HG02642 (cell line): ENCODE data around the gene TRMT11.
A peak's percentile ranks its signal among the peaks of the same experiment; 100 is the strongest.

Experiments
- ATAC-seq: cut with Tn5 transposase; IDR thresholded peaks from one replicate; pipeline ENCODE4 v1.9.1; 2021; ENCODE audit warnings: mild to moderate bottlenecking; ENCODE audit not compliant: unreplicated experiment, poor library complexity

TRMT11 gene

DNA sequence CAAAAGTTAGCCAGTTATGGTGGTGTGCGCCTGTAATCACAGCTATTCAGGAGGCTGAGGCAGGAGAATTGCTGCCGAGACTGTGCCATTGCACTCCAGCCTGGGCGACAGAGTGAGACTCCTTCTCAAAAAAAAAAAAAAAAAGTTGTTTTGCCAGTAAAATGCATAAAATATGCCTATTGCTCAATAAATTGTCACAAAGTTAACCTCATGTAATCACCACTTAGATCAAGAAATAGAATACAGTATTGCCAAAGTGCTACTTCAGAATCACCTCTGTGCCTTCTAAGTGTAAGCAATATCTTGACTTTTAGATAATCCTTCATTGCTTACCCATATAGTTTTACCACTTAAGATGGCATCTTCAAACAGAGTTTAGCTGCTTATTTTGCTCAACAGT, 80.7 kb downstream of the TRMT11 start:
- no peak for ATAC-seq

- ATAC-seq: no peak
These were observed 83.1 kb downstream of the TRMT11 start for GRCh38 chr6:126069449-126069848.

DNA sequence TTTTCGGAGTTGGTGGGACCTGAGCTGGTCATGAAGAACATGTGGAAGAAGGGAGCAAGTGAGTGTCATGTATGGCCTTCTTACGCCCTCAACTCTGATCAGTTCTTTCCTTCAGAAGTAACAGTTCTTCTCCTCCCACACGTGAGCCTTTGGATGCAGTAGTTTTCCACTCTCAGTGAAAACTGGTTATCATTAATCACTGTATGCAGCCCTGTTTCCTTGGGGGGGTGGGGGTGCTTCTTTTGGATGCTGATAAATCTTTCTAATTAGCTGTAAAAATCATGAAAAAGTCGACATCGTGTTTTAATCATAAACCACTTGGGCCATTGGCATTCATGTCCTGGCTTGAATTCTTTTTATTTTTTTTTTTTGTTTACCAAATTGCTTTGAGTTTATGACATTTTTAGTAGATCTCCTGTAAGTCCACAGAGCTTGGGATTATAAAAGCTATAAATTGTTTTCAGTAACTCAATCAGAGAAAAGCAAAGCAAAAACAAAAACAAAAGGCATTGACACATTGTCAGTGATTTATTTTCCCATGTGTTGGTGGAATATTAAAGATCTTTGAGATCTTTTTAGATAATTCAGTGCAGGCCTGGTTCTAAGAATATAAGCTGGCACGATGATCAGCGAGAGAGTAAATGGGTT, 84.8 kb downstream of the TRMT11 start:
- ATAC-seq: no peak

DNA sequence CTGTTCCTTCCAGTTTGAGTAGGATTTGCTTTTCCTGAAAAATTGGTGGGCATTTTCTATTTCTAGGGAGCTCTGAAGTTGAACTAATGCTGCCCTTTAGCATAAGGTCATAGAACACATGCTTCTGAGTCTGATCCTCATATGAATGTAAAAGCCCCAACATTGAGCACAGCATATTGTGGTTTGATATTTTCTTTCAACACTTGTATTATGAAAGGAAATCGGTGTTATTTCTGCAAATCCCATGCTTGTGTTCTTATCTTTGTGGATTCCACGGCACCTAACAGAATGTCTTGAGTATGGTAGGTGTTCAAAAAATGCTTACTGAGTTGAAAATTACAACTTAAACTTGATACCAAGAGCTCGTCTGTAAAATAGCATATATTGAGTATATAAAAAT, 85.8 kb downstream of the TRMT11 start:
- ATAC-seq: no peak

DNA sequence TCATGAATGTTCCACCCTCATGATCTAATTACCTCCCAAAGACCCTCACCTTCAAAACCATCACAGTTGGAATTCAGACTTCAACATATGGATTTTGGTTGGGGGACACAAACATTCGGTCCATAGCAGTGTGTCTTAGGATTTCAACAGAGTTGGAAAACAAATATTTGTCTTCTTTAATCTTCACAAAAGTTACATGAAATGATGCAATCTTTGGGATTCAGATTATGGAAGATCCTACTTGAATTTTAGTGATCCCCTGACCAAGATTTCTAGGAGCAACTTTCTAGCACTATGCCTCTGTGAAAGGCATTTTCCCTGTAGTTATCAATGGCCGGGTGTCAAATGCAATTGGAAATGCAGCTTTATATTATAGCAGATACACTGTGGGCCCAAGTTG, 86.5 kb downstream of the TRMT11 start:
- no peak for ATAC-seq

DNA sequence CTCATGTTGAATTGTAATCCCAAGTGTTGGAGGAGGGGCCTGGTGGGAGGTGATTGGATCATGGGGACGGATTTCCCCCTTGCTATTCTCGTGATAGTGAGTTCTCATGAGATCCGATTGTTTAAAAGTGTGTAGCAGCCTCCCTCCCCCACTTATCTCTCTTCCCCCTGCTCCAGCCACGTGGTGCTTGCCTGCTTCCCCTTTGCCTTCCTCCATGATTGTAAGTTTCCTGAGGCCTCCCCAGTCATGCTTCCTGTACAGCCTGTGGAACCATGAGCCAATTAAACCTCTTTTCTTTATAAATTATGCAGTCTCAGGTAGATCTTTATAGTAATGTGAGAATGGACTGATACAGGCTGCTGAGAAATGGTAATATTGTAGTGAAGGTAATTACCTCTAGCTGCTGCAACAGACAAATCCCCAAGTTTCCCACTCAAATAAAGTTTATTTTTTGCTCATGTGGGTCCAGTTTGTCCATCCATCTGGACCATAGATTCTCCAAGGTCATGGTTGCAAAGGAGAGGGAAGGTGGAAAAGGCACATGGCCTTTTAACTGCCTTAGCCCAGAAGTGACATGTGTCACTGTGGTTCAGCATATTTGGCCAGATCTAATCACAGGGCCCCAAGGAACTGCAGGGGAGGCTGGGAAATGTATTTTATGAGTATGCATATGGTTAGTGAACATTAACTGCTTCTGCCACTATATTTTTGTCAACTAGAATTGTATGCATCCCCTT, 89.2 kb downstream of the TRMT11 start:
- no peak for ATAC-seq

- no peak for ATAC-seq
These were observed 90.8 kb downstream of the TRMT11 start for GRCh38 chr6:126076992-126077664.

DNA sequence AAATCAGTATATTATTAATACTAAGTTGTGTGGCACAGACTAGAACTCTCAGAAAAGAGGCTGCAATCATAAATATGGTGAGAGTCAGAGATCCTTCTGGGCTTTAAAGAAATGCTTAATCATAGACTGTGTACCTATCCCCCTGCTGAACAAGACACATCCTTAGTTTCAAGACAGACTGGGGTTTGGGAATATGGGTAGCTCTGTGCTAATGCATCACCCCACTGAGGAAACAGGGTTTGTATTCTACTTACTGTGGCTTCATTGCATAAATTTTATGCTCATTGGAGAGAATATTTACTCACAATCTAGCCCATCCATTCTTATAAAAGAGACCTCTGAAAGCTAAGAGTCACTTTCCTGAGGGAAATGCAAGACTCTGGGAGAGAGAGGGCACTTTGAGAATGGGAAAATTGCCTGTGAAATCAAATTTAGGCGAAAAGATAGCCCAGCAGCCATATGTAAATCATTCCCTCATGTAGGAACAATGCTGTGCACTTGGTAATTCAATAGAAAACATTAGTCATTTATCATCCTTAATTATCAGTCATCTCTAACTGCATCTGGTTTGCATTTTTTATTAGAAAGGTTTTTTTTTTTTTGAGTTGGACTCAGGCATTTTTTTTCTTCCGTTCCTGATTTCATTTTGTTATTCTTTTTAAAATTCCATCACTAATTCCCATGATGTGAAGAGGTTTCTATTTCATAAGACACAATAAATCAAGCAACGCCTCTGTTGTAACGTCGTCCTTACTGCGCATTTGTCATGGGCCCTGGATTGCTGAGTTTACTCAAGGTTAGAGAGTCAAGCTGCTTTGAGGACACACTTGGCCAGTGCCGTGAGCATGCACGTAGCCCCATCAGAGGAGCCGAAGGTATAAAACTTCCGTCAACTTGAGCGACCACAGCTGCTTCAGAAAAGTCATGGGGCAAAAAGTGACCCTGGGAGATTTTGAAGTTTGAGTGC, 91.8 kb downstream of the TRMT11 start:
- no peak for ATAC-seq

DNA sequence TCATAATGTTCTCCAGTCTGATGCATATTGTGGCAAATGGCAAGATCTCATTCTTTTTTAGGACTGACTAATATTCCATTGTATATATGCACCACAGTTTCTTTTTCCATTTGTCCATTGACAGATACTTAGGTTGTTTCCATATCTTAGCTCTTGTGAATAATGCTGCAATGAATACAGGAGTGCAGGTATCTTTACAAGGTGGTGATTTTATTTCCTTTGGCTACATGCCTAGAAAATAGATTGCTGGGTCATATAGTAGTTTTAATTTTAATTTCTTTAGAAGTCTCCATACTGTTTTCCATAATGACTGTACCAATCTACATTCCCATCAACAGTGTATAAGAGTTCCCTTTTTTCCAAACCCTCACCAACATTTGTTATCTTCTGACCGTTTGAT, 97.5 kb downstream of the TRMT11 start:
- no peak for ATAC-seq

DNA sequence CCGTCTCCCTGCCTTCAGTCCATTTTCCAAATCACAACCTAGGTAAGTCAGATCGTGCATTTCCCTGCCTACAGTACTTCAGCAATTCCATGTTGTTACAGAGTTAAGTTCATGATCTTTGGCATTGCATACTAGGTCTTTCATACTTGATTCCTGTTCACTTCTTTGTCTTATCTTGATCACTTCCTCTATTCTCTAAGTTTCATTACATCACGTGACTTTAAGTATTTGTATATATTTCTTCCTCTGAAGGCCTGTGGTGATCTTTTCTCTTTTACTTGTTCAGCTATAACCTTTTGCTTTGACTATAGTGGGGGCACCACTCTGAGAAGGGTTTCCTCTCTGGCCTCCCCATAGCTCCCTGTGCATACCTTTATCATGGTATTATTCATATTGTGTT, 100.2 kb downstream of the TRMT11 start:
- ATAC-seq: peak; percentile 43
